Measurements from ENCODE around the gene DGKZ.

DGKZ gene

DNA sequence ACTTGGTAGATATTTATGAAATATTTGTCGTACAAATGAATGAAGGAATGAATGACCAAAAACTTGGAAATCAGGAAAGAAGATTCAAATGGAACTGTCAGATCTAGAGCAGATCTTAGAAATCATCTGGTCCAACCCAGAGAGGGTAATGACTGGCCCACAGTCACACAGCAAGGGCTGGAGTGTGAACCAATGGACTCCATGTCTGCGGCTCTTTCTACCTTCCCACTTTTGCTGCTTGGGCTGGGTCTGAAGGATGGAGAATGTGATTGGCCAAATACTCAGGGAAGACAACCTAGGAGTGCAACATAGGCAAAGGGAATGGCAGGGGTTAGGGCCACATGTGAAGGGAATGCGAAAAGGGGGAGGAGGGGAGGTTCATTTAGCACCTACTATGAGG, 5.8 kb upstream of the DGKZ start:
- TF ChIP-seq, protein P1, sequence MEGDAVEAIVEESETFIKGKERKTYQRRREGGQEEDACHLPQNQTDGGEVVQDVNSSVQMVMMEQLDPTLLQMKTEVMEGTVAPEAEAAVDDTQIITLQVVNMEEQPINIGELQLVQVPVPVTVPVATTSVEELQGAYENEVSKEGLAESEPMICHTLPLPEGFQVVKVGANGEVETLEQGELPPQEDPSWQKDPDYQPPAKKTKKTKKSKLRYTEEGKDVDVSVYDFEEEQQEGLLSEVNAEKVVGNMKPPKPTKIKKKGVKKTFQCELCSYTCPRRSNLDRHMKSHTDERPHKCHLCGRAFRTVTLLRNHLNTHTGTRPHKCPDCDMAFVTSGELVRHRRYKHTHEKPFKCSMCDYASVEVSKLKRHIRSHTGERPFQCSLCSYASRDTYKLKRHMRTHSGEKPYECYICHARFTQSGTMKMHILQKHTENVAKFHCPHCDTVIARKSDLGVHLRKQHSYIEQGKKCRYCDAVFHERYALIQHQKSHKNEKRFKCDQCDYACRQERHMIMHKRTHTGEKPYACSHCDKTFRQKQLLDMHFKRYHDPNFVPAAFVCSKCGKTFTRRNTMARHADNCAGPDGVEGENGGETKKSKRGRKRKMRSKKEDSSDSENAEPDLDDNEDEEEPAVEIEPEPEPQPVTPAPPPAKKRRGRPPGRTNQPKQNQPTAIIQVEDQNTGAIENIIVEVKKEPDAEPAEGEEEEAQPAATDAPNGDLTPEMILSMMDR (IDR thresholded peaks at IDR 0.05; ENCODE audit: control extremely low read depth, extremely low read depth, low read depth, missing control alignments): no peak
- DNase-seq (ENCODE audit: extremely low spot score): no peak
- POLR2A ChIA-PET: no interaction called here
- CTCF ChIA-PET: interaction anchor here (1.6 to 21.1 kb wide), 3 partner anchors 10 to 25 kb away, joined by 5 to 452 read pairs (median 19); no protein-coding TSS in a partner anchor

DNA sequence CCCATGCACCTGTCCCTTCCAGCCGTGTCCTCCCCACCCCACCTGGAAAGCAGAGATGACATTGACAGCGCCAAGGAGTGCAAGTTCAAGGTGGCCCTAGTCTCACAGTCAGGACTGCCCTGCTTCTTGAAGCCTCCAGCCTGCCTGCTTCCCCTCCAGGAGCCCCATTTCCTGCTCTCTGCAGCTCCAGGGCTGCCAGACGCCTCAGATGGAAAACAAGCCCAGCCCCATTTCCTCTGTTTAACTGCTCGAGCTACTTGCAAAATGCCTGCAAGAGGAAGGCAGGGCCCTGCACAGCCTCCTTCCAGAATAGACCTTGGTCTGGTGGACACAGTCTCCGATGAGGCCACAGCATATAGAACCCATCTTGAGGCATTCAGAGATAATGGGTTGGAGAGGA, 5.0 kb upstream of the DGKZ start:
- ChIA-PET CTCF (interaction anchor here (1.3 to 21.1 kb wide), 5 partner anchors 10 to 26 kb away, joined by 3 to 452 read pairs (median 5); no protein-coding TSS in a partner anchor), POLR2A (no interaction called here)
- TF ChIP-seq, protein P1 (IDR thresholded peaks at IDR 0.05; ENCODE audit: control extremely low read depth, extremely low read depth, low read depth, missing control alignments): no peak
- no peak for DNase-seq (ENCODE audit: extremely low spot score)

DNA sequence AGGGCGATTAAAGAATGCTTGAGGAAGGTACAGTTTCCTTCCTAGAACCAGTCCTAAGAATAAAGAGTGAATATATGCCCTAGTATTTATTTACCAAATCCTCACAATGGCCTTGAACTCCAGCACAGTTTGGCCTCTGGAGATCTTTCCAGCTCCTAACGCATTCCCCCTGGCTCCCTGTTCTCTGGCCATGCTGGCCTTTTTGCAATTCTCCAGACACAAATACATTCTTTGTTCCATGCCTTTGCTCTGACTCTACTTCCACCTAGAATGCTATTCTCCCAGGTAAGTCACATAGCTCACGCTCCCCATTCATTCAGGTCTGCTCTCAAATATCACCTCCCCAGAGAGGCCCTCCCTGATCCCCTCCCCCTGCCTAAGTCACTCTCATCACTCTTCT, 3.7 kb upstream of the DGKZ start:
- DNase-seq (ENCODE audit: extremely low spot score): no peak
- ChIA-PET CTCF (interaction anchor here (0.9 to 21.1 kb wide), 8 partner anchors 9 to 104 kb away, joined by 3 to 452 read pairs (median 5); no protein-coding TSS in a partner anchor), POLR2A (interaction anchor here (0.7 kb wide), 1 partner anchor 14 kb away, joined by 6 read pairs; no protein-coding TSS in a partner anchor)
- TF ChIP-seq, protein P1 (IDR thresholded peaks at IDR 0.05; ENCODE audit: control extremely low read depth, extremely low read depth, low read depth, missing control alignments): no peak

DNA sequence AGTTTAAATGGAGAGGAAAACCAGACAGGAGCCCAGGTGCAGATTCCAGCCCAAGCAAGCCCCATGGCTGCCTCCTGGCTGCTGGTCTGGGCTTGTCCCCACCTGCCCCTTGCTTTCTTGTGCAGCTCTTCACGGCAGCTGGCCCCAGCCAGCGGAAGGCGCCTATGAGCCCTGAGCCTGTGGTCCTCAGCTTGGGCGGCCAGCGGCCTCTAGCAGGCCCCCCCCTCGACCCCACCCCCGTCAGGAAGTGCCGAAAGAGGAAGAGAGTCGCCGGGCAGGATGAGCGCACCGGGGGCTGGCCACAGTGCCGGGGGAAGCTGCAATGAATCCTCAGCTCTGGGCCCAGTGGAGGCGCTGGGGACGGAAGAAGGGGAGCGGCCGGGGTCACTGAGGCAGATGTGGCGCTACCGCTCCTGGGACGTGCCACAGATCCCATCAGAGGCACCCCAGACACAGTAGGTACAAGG, 2.1 kb upstream of the DGKZ start:
- DNase-seq (ENCODE audit: extremely low spot score): peak; percentile 70
- POLR2A ChIA-PET: interaction anchor here (0.7 kb wide), 1 partner anchor 47 kb away, joined by 5 read pairs; no protein-coding TSS in a partner anchor
- CTCF ChIA-PET: interaction anchor here (0.8 to 21.1 kb wide), 16 partner anchors 8 to 185 kb away, joined by 3 to 452 read pairs (median 4); no protein-coding TSS in a partner anchor
- TF ChIP-seq, protein P1 (IDR thresholded peaks at IDR 0.05; ENCODE audit: control extremely low read depth, extremely low read depth, low read depth, missing control alignments): peak; percentile 18

DNA sequence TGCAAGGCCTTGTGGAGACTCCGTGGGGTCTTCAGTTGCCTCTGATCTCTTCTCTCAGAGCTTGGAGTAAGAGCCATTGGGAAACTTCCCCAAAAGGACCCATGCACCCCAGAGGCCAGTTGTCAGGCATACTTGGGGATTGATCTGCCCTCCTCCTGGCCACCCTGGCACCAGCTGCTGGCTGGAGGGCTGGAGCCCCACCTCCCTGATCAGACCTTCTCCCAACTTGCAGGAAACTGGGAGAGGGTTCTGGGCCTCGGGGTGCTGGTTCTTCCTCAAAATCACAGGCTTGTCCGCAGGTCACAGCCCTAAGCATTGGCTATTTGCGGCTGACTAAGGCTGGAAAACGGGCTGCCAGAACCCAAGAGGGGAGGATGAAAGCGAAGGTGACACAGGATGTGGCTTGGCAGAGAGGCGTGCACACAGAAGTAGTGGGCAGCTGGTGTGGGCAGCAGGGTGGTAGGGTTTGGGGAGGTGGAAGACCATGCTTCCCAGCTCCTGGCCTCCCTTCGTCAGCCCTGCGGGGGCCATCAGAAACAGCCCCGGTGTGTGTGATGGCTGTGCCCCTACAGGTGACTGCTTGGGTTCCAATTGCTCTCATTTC, 1.3 kb upstream of the DGKZ start:
- ChIA-PET POLR2A (interaction anchor here (0.7 kb wide), 1 partner anchor 46 kb away, joined by 5 read pairs; no protein-coding TSS in a partner anchor), CTCF (interaction anchor here (0.8 to 21.1 kb wide), 15 partner anchors 11 to 124 kb away, joined by 3 to 452 read pairs (median 4); no protein-coding TSS in a partner anchor)
- TF ChIP-seq, protein P1 (IDR thresholded peaks at IDR 0.05; ENCODE audit: control extremely low read depth, extremely low read depth, low read depth, missing control alignments): no peak
- DNase-seq (ENCODE audit: extremely low spot score): no peak

DNA sequence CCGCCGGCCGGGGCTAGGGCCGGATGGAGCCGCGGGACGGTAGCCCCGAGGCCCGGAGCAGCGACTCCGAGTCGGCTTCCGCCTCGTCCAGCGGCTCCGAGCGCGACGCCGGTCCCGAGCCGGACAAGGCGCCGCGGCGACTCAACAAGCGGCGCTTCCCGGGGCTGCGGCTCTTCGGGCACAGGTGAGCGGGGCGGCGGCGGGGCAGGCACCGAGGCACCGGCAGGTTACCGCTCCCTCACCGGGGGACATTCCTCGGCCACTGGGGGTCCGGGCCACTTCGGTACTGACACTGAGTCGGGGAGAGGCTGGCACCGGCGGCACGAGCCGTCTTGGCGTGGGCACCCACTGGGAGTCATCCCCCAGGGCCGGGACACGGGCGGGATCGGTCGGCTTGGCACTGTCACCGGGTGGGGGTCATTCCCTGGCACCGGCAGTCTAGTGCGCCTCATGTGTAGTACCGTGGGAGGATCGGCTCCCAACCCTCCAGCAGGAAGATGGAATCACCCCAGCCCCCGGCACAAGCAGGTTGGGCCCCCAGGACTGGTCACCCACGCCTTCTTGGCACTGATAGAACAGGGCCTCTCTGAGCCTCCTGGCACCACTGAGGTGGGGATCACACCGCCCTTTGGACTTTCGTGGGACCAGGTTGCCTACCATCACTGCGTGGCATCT, 511 bp downstream of the DGKZ start:
- POLR2A ChIA-PET: no interaction called here

More for the DNA sequence above, 511 bp downstream of the DGKZ start:
- TF ChIP-seq, protein P1 (IDR thresholded peaks at IDR 0.05; ENCODE audit: control extremely low read depth, extremely low read depth, low read depth, missing control alignments): no peak
- CTCF ChIA-PET: interaction anchor here (0.6 to 21.1 kb wide), 16 partner anchors 13 to 271 kb away, joined by 3 to 452 read pairs (median 4); no protein-coding TSS in a partner anchor
- DNase-seq (ENCODE audit: extremely low spot score): no peak

All from GM10248 (cell line).